ENCODE results near the gene GPA33. TPM values are rescaled to one million over a fixed set of nuclear protein-coding genes. Genes with fewer than 3 reads are reported as not detected.

Gene GPA33
- polyA plus RNA-seq, 2 of the 4 experiments (the other 2 are of a cell fraction) = not detected

- Histone ChIP-seq H3K4me1 (no peaks in the 10 kb centered on the region), H3K9me3 (no peaks in the 10 kb centered on the region), H3K27ac (no peak overlapping the region), H3K4me3 (no peak overlapping the region), H3K4me2 (no peak overlapping the region)
- whole genome bisulfite sequencing (ENCODE audit: missing lambda C conversion rate) = 50% methylated on average over 8 of the region's 8 CpGs
- TF ChIP-seq HES2 (IDR thresholded peaks at IDR 0.05) (no peak), RFX5 (IDR thresholded peaks at IDR 0.05) (no peak), ELK1 (IDR thresholded peaks at IDR 0.05; ENCODE audit: low read depth, low read length) (no peak), TP53 (CRISPR knock-in tag; IDR thresholded peaks at IDR 0.05) (no peak), HOXB5 (CRISPR knock-in tag; IDR thresholded peaks at IDR 0.05) (no peak), BHLHE40 (IDR thresholded peaks at IDR 0.05; ENCODE audit: low read depth, low read length) (no peak), SMC3 (IDR thresholded peaks at IDR 0.05) (no peak), ZC3H11A (IDR thresholded peaks at IDR 0.05) (no peak), MYC (IDR thresholded peaks at IDR 0.05; ENCODE audit: borderline replicate concordance, low read length) (no peak), ESRRA (IDR thresholded peaks at IDR 0.05; ENCODE audit: borderline replicate concordance, low read length) (no peak)
- no peak for FAIRE-seq
- CTCF ChIA-PET = interaction anchor here (0.6 to 18.6 kb wide), 31 partner anchors 8 to 468 kb away, joined by 3 to 534 read pairs (median 5); partner anchors contain the start of gene POU2F1
- ATAC-seq = no peak
- POLR2A ChIA-PET = no interaction called here
- DNase-seq (ENCODE audit: low read depth in 1 of 2, low spot score in 1 of 2) = no peak
Measured at GRCh38 chr1:167065471-167065870, 24.7 kb downstream of the GPA33 start.

GRCh38 chr1:167064621-167065020 lies 25.6 kb downstream of the GPA33 start:
- Histone ChIP-seq H3K4me1 (no peaks in the 10 kb centered on the region), H3K4me2 (no peak overlapping the region), H3K9me3 (no peaks in the 10 kb centered on the region), H3K27ac (no peak overlapping the region), H3K4me3 (no peak overlapping the region)
- TF ChIP-seq HDAC2 (IDR thresholded peaks at IDR 0.05) = no peak
- no peak for TF ChIP-seq RCOR1 (IDR thresholded peaks at IDR 0.05; ENCODE audit: low read depth, low read length)
- TF ChIP-seq REST (IDR thresholded peaks at IDR 0.05) = no peak
- TF ChIP-seq PHF8 (IDR thresholded peaks at IDR 0.05; ENCODE audit: borderline replicate concordance, low read depth) = no peak
- TF ChIP-seq HOXB5 (CRISPR knock-in tag; IDR thresholded peaks at IDR 0.05) = no peak
- no peak for TF ChIP-seq MAZ (IDR thresholded peaks at IDR 0.05; ENCODE audit: borderline replicate concordance, low read depth, low read length)
- TF ChIP-seq MAX (IDR thresholded peaks at IDR 0.05) = no peak
- no peak for TF ChIP-seq KDM1A (IDR thresholded peaks at IDR 0.05; ENCODE audit: low read depth)
- TF ChIP-seq RFX5 (IDR thresholded peaks at IDR 0.05) = no peak
- TF ChIP-seq CBX8 (IDR thresholded peaks at IDR 0.05) = no peak
- no peak for TF ChIP-seq ESRRA (IDR thresholded peaks at IDR 0.05; ENCODE audit: borderline replicate concordance, low read length)
- no peak for TF ChIP-seq CEBPB (IDR thresholded peaks at IDR 0.05)
- TF ChIP-seq SREBF2 (IDR thresholded peaks at IDR 0.05) = no peak
- no peak for TF ChIP-seq FOSB (CRISPR knock-in tag; IDR thresholded peaks at IDR 0.05)
- no peak for TF ChIP-seq RAD21 (conservative IDR thresholded peaks at IDR 0.05 in 1 of 2, IDR thresholded peaks at IDR 0.05 in 1 of 2)
- no peak for DNase-seq (ENCODE audit: low read depth in 1 of 2, low spot score in 1 of 2)
- 54% methylated on average over 9 of the region's 9 CpGs for WGBS (ENCODE audit: missing lambda C conversion rate)
- CTCF ChIA-PET = interaction anchor here (1.1 to 18.6 kb wide), 12 partner anchors 10 to 489 kb away, joined by 3 to 534 read pairs (median 6); partner anchors contain the start of genes CREG1 and POU2F1
- POLR2A ChIA-PET = interaction anchor here (0.5 kb wide), 1 partner anchor 156 kb away, joined by 3 read pairs; the partner anchor contains the start of gene POU2F1
- no peak for FAIRE-seq
- ATAC-seq = no peak
